ENCODE data around the gene ABCA5.

ABCA5 gene, protein sequence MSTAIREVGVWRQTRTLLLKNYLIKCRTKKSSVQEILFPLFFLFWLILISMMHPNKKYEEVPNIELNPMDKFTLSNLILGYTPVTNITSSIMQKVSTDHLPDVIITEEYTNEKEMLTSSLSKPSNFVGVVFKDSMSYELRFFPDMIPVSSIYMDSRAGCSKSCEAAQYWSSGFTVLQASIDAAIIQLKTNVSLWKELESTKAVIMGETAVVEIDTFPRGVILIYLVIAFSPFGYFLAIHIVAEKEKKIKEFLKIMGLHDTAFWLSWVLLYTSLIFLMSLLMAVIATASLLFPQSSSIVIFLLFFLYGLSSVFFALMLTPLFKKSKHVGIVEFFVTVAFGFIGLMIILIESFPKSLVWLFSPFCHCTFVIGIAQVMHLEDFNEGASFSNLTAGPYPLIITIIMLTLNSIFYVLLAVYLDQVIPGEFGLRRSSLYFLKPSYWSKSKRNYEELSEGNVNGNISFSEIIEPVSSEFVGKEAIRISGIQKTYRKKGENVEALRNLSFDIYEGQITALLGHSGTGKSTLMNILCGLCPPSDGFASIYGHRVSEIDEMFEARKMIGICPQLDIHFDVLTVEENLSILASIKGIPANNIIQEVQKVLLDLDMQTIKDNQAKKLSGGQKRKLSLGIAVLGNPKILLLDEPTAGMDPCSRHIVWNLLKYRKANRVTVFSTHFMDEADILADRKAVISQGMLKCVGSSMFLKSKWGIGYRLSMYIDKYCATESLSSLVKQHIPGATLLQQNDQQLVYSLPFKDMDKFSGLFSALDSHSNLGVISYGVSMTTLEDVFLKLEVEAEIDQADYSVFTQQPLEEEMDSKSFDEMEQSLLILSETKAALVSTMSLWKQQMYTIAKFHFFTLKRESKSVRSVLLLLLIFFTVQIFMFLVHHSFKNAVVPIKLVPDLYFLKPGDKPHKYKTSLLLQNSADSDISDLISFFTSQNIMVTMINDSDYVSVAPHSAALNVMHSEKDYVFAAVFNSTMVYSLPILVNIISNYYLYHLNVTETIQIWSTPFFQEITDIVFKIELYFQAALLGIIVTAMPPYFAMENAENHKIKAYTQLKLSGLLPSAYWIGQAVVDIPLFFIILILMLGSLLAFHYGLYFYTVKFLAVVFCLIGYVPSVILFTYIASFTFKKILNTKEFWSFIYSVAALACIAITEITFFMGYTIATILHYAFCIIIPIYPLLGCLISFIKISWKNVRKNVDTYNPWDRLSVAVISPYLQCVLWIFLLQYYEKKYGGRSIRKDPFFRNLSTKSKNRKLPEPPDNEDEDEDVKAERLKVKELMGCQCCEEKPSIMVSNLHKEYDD (N-terminal part only)

DNA sequence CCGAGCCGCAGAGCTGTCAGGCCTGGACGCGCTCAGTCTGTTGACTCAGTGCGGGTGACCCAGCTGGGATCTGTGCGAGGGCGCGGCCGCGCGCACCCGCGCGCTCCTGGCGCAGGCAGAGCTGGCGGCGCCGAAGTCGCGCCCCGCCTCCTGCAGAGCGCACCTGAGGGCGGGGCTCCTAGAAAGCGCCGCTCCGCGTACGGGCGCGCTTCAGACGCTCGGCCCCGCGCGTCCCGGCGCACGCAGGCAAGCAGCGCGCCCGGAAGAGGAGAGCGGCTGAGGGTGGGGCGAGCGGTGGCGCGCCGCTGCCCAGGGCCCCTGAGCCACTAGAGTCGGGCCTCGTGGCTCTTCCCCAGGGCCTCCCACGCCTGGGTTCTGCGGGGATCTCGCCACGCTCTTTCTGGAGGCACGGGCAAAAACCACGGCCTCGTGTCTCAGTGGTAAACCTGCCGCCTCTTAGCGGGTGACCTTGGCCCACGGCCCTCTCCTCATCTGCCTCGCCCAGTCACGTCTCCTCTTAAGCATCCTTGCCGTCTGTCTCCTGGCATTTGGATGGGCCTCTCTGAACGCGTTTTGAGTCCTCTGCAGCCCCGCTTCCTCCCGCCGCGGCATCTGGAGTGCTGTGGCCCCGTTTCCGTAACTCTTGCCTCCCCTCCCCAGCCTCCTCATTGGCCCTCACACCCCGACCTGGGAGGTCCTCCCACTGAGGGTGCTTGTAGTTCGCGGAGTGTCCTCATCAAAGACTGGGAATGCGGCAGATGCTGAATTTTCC is at the start of gene ABCA5:
TSS of gene ABCA5 (minus strand) at position 74 of the 772 bp plus-strand sequence. CDS start 12,718 bp downstream, outside the sequence.
- peak; percentile 74 for DNase-seq (ENCODE audit: low read depth)

DNA sequence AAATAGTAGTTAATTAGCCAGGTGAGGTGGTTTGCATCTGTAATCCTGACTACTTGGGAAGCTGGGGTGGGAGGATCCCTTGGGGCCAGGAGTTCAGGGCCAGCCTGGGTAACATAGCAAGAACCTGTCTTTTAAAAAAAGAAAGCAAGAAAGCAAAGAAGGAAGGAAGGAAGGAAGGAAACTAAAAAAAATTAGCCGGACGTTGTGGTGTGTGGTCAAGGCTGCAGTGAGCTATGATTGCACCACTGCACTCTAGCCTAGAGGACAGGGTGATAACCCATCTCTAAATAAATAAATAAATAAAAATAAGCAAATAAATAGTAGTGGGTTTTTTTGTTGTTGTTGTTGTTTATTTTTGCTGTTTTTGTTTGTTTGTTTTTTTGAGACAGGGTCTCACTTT is 48.3 kb upstream of the ABCA5 start:
- DNase-seq (ENCODE audit: low read depth): no peak

DNA sequence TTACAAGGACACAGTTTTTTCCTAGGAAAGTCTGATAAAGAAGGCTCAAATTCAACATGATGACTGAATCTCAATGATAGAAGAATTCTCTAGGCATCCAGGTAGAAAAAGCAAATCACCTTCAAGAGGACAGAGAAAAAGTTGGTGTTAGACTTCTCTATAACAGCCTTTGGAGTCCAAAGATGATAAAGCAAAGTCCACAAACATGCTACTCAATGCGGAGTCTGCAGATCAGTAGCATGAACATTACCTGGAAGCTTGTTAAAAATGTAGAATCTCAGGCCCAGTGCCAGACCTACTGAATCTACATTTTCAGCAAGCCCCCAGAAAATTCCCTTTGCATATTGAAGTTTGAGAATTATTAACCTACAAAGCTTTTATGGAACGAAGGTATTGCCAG is 46.1 kb upstream of the ABCA5 start:
- DNase-seq (ENCODE audit: low read depth): no peak

DNA sequence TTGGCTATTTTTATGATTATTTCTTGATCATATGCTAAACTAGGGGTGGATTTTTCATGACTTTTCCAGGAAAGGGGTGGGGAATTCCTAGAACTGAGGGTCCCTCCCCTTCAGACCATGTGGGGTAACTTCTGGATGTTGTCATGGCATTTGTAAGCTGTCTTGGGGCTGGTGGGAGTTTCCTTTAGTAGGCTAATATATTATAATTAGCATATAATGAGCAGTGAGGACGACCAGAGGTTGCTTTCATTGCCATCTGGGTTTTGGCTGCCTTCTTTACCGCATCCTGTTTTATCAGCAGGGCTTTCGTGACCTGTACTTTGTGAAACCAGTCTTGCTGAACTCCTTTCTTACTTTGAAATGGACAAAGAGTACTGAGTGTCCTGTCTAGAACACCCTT is 40.4 kb upstream of the ABCA5 start:
- DNase-seq (ENCODE audit: low read depth): no peak

DNA sequence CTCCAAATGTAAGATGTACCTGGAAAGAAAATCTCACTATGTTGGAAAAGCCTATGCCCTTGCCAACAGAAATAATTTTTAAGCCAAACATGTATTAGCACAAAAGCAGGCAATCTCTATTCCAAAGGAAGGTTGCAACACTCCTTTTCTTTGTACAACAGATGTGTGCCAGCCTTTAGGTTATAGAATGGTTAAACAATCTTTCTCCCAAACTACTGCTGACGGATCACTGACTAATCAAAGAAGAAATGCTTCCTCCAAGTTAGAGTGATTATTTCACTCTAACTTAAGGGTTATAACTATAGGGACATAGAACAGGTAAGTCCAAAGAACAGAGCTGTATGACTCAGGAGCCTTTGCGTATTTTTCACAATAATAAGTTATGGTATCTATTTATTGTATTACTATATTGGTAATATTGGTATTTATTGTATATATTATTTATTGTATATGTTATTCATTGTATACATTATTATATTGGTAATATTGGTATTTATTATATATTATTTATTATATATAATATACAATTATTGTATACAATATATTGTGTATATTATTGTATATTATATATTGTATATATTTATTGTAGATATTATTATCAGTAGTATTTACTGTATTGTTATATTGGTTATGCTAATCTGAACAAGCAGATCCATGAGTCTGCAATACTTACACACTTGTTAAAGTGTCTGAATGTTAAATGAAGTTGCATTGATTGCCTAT is 36.7 kb upstream of the ABCA5 start:
- no peak for DNase-seq (ENCODE audit: low read depth)

DNA sequence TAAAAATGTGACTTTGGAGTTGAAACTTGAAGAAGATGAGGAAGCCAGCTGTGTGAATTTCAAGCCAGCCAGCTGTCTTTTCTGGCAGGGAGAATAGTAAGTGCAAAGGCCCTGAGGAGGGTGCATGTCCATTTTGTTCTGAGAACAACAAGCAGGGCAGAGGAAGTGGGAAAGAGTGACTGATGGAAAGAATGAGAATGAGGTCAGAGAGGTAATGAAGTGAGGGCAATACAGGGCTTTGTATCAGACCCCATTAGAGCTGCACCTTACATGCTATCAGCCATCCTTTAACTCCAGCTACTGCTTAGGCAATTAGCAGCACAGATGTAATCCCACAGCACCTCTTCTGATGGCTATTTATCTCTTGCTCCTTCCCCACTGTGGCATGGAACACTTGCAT is 34.2 kb upstream of the ABCA5 start:
- no peak for DNase-seq (ENCODE audit: low read depth)

DNA sequence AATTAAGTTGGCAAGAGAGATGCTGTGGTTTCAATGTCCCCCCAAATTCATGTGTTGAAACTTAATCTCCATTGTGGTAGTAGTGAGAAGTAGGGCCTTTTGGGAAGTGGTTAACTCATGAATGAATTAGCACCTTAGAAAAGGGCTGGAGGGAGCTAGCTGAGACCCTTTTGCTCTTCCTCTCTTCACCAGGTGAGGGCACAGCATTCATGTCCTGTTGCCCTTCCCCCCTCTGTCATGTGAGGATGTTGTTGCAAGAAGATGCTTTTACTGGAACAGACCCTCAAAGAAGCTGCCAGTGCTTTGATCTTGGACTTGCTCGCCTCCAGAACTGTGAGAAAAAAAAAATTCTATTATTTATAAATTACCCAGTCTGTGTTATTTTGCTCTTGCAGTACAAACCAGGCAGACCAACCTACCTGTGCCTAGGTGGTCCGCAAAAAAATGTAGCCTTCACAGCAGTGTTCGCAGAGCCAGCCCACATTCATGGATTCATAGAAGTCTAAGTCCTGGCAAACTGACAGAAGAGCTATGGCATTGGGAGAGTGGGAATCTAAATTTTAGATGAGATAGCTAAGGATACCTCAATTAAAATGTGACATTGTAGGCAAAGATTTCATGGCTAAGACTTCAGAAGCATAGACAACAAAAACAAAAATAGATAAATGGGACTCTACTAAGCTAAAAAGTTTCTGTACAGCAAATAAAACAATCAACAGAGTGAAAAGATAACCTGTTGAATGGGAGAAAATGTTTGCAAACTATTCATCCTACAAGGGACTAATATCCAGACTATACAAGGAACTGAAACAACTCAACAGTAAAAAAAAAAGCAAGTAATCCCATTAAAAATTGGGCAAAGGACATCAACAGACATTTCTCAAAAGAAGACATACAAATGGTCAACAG is 32.0 kb upstream of the ABCA5 start:
- no peak for DNase-seq (ENCODE audit: low read depth)

DNA sequence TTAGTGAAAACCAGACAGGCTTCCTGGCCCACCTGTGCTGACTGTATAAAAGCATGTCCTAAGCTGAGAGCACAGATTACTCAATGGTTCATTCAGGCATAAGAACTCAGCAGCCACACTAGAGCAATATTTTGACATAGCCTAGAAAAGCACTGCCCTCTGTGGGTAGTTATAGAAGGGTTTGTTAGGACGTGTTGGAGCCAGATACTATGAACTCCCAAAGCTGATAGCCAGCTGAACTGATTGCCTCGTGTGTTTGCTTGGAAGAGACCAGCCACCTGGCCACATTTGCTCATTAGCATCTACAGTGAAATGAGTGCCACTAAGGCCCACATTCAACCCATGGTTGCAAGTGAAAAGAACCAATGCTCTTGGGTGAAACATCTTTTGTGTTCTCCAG is 30.8 kb upstream of the ABCA5 start:
- DNase-seq (ENCODE audit: low read depth): no peak

DNA sequence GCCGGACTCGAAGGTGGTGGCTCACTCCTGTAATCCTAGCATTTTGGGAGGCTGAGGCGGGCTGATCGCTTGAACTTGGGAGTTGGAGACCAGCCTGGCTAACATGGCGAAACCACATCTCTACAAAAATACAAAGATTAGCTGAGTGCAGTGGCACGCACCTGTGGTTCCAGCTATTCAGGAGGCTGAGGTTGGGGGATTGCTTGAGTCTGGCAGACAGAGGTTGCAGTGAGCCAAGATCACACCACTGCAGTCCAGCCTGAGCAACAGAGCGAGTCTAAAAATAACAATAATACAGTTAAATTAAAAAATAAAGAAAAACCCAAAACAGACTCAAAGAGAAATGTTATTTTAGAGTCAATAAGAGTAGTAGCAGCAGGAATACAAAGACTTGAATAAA is 29.7 kb upstream of the ABCA5 start:
- no peak for DNase-seq (ENCODE audit: low read depth)

DNA sequence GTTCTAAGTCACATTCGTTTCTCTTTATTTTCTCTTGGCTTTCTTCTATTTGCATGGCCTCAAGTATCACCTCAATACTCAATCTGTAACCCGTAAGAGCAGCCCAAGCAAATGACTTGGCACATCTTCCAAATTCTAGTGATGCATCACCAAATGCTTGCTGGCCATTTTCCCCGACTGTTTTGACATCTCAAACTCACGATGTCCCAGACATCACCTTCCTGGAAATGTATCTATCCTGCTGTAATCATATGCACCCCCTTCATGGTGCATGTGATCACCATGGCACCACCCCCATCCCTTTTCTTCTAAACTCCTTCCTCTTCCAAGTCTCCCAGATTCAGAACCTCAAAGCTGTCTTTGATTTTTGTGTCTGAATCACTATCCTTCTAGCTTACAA is 24.0 kb upstream of the ABCA5 start:
- no peak for DNase-seq (ENCODE audit: low read depth)

DNA sequence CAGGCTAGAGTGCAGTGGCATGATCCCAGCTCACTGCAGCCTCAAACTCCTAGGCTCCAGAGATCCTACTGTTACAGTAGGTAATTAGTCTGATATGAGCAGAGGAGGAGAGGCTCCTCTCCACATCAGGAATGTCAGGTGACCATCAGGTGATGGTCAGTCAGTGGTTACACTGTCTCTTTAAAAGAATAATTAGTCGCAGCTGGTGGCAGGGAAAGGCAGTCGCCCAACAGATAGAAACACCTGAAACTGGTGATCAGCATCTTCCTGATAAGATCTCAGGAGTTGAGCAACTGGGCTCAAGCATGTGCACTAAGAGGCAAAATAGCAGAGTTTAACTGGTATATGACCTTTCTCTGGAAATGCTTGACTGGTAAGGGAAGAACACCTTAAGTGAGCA is 21.5 kb upstream of the ABCA5 start:
- no peak for DNase-seq (ENCODE audit: low read depth)

DNA sequence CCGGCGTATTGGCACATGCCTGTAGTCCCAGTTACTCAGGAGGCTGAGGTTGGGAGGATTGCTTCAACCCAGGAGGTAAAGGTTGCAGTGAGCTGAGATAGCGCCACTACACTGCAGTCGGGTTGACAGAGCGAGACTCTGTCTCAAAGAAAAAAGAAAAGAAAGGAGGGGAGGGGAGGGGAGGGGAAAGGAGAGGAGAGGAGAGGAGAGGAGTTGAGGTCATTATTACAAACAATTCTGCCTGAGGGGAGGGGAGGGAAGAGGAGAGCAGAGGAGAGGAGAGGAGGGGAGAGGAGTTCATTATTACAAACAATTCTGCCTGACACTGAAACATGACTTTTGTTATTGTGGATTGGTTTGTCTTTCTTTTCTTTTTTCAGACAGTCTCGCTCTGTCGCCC is 19.8 kb upstream of the ABCA5 start:
- DNase-seq (ENCODE audit: low read depth): no peak

DNA sequence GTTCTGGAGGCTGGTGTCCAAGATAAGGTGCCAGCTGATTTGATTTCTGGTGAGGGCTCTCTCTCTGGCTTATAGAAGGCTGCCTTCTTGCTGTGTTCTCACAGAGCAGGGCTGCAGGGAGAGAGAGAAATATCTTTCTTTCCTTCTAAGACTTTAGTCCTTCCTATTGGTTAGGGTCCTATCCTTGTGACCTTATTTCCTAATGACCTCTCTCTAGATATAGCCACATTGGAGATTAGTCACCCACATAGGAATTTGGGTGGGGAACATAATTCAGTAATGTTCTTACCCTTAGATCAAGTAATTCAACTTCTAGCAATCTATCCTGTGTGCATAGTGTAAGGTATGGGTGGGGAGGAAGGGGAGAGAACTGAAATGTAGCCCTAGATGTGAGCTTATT is 18.0 kb upstream of the ABCA5 start:
- DNase-seq (ENCODE audit: low read depth): no peak

DNA sequence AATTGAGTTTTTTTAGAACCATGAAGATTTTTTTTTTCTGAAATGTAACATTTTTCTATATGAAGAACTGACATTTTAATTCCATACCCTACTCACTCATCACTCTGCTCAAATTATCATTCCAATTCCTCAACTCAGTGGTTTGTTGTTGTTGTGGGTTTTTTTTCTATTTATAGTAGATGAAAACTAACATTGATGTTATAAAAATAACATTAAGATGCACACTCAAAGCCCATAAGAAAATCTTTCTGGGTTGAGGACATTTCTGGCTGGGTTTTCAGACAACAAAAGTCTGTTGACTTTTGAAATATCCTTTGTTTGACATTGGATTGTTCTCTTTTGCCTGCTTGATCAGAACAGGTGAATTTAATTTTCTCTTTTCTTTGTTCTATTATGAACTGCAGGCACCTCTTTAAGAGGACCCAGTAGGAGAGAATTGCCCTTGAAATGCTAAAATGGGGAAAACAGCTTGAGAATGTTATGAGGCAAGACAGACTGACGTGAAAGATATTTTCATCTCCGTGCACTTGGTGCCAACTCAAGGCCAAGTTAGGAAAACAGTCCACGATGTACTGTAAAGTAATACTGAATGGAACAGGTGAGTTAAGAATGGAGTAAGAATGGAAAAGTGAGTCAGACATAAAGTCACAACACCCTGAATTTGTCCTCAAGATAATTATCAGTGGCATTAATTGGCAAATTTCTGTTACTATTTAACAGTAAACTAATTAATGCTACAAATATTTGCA is 16.1 kb upstream of the ABCA5 start:
- DNase-seq (ENCODE audit: low read depth): no peak

DNA sequence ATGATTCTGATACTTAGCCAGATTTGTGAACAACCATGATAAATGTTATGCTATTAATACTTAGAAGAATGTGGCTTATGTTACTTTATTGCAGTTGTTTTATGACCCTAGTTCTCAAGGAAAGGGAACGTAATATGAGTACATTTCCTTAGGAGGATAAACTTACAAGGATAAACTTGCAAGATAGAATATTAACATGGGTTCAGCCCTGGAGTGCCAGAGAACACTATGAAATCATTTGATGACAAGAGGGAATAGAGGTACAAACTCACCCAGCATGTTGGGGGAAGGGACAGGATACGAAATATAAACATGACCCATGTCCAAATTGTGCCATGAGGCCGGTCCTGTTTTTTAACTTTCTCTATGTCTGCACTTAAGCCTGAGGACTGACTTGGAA is 13.0 kb upstream of the ABCA5 start:
- DNase-seq (ENCODE audit: low read depth): no peak

DNA sequence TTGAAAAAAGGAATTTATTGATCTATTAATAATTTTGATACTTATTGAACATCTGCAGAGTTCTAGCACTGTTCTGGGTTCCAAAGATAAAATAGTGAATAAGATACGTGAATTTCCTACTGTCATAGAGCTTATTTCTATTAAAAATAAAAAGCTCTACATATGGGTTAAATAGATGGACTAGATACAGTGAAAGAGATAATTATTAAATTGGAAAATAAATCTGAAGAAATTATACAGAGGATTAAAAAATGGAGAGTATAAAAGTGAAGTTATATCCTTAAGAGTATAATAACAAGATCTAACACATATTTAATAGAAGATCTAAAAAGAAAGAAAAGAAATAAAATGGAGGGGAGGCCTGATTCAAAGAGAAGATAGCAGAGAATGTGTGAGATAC is 10.1 kb upstream of the ABCA5 start:
- DNase-seq (ENCODE audit: low read depth): no peak

DNA sequence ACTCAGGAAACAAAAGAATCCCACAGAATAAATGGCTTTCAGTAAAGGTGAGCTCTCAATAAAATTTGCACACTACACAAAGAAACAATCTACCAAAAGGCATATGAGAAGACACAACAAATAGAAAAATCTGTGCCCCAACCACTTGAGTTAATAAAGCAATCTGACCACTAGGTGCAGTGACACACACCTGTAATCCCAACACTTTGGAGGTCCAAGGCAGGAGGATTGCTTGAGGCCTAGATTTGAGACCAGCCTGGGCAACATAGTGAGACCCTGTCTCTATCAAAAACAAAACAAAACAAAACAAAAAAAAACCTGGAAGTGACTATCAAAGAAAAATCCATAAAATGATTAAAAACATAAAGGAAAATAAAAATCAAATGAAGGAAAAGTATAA is 9.6 kb upstream of the ABCA5 start:
- DNase-seq (ENCODE audit: low read depth): no peak

DNA sequence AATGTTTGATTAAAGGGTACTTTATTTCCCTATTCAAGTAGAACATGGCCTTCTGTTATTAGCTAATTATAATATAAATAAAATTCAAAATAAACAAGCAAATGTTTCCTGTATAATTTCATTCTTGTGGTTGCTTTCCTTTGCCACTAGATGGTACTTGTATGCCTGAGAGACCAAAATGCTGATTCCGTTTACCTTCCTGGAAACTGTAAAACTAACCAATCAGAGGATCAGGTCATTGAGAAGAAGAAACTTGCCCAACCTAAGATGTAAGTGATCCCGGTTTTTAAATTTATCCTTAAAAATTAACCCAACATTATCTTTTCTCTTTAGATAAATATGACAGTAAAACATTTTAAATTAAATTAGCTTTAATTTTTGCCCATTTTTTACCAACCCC is 8.1 kb upstream of the ABCA5 start:
- DNase-seq (ENCODE audit: low read depth): no peak

DNA sequence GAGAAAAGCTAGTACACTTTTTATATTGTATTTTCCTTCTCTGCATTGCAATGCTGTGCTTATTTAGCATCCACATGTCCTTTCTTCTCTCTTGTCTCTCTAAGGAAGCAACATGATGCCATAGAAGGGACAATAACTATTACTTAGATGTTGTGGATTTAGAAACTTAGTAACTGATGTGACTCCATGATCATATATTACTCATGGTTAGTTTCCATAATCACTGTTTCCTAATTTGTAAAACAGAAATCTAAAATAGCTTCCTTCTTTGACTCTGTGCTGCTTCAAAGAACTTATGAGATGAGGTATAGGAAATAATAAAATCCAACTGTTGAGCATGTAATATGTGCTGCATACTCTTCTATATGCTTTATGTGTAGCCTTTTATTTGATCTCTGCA is 6.6 kb upstream of the ABCA5 start:
- no peak for DNase-seq (ENCODE audit: low read depth)

Measured in HS-5 (cell line).